SK-N-SH treated with all-trans-retinoic acid at 6 μM for 48 hours (cell line): ENCODE results near the gene SMIM20.
A peak's percentile ranks its signal among the peaks of the same experiment; 100 is the strongest.

ENCODE experiments used
- ATAC-seq: fragments of 200-7000 bp; cut with Tn5 transposase; 3 replicates; pipeline ENCODE4 v1.9.1; 2020; ENCODE audit warnings: mild to moderate bottlenecking, moderate library complexity
- ARNTL ChIP-seq: fragments of 450-650 bp; formaldehyde crosslinking; IDR thresholded peaks from 2 replicates; pipeline ENCODE4 v1.5.0; 2020; ENCODE audit warnings: low read depth, mild to moderate bottlenecking, moderate library complexity, borderline replicate concordance
- BACH2 ChIP-seq: fragments of 250-450 bp; sonication (Bioruptor Pico); IDR thresholded peaks from 2 replicates; pipeline ENCODE4 v1.9.0; 2021; ENCODE audit warnings: mild to moderate bottlenecking, borderline replicate concordance
- CREB5 ChIP-seq: fragments of 250-450 bp; sonication (Bioruptor Pico); IDR thresholded peaks from 2 replicates; pipeline ENCODE4 v1.5.1; 2020; ENCODE audit warnings: low read depth, mild to moderate bottlenecking, moderate library complexity
- CSDC2 ChIP-seq: fragments of 250-450 bp; sonication (Bioruptor Pico); IDR thresholded peaks from 2 replicates; pipeline ENCODE4 v1.5.0; 2020; ENCODE audit warnings: mild to moderate bottlenecking, moderate library complexity
- CSRNP3 ChIP-seq: fragments of 250-450 bp; sonication (Bioruptor Pico); IDR thresholded peaks from 2 replicates; pipeline ENCODE4 v1.5.1; 2021; ENCODE audit warnings: mild to moderate bottlenecking, moderate library complexity
- ESRRG ChIP-seq: fragments of 250-450 bp; sonication (Bioruptor Pico); IDR thresholded peaks from 2 replicates; pipeline ENCODE4 v1.6.1; 2021; ENCODE audit warnings: mild to moderate bottlenecking
- GLIS3 ChIP-seq: fragments of 250-450 bp; sonication (Bioruptor Pico); IDR thresholded peaks from 2 replicates; pipeline ENCODE4 v1.5.0; 2020; ENCODE audit warnings: mild to moderate bottlenecking, moderate library complexity
- ISL1 ChIP-seq: fragments of 250-450 bp; sonication (Bioruptor Pico); IDR thresholded peaks from 2 replicates; pipeline ENCODE4 v2.1.2; 2022; ENCODE audit warnings: mild to moderate bottlenecking, moderate library complexity
- OSR1 ChIP-seq: fragments of 250-450 bp; sonication (Bioruptor Pico); IDR thresholded peaks from 2 replicates; pipeline ENCODE4 v1.8.0; 2022; ENCODE audit warnings: moderate library complexity, mild to moderate bottlenecking, inconsistent platforms
- PATZ1 ChIP-seq: fragments of 250-450 bp; sonication (Bioruptor Pico); IDR thresholded peaks from 2 replicates; pipeline ENCODE4 v1.8.0; 2020; ENCODE audit warnings: mild to moderate bottlenecking, moderate library complexity, borderline replicate concordance
- POU6F1 ChIP-seq: fragments of 250-450 bp; sonication (Bioruptor Pico); IDR thresholded peaks from 2 replicates; pipeline ENCODE4 v1.8.0; 2021; ENCODE audit warnings: low read depth, mild to moderate bottlenecking, moderate library complexity, borderline replicate concordance
- PPARA ChIP-seq: fragments of 250-450 bp; sonication (Bioruptor Pico); IDR thresholded peaks from 2 replicates; pipeline ENCODE4 v1.5.0; 2020; ENCODE audit warnings: mild to moderate bottlenecking, borderline replicate concordance
- RARB ChIP-seq: fragments of 250-450 bp; sonication (Bioruptor Pico); IDR thresholded peaks from 2 replicates; pipeline ENCODE4 v1.8.0; 2021; ENCODE audit warnings: mild to moderate bottlenecking, moderate library complexity
- TCF4 ChIP-seq: fragments of 250-450 bp; sonication (Bioruptor Pico); IDR thresholded peaks from 2 replicates; pipeline ENCODE4 v1.8.0; 2021; ENCODE audit warnings: mild to moderate bottlenecking, moderate library complexity, borderline replicate concordance
- TSHZ2 ChIP-seq: fragments of 250-450 bp; sonication (Bioruptor Pico); IDR thresholded peaks from 2 replicates; pipeline ENCODE4 v1.5.0; 2020; ENCODE audit warnings: mild to moderate bottlenecking, moderate library complexity
- ZC3H10 ChIP-seq: fragments of 250-450 bp; sonication (Bioruptor Pico); IDR thresholded peaks from 2 replicates; pipeline ENCODE4 v1.5.1; 2021; ENCODE audit warnings: mild to moderate bottlenecking, moderate library complexity
- ZFP3 ChIP-seq: fragments of 250-450 bp; sonication (Bioruptor Pico); IDR thresholded peaks from 2 replicates; pipeline ENCODE4 v1.5.0; 2020; ENCODE audit warnings: mild to moderate bottlenecking, moderate library complexity
- ZFP30 ChIP-seq: fragments of 450-650 bp; formaldehyde crosslinking; IDR thresholded peaks from 2 replicates; pipeline ENCODE4 v1.5.0; 2022; ENCODE audit warnings: mild to moderate bottlenecking, moderate library complexity
- ZNF565 ChIP-seq: fragments of 450-650 bp; formaldehyde crosslinking; conservative IDR thresholded peaks from 2 replicates; pipeline ENCODE4 v1.5.0; 2020; ENCODE audit warnings: low read depth, mild to moderate bottlenecking, moderate library complexity
- ZNF70 ChIP-seq: fragments of 450-650 bp; formaldehyde crosslinking; IDR thresholded peaks from 2 replicates; pipeline ENCODE4 v1.5.0; 2020; ENCODE audit warnings: mild to moderate bottlenecking, moderate library complexity
- ZNF8 ChIP-seq: fragments of 450-650 bp; formaldehyde crosslinking; IDR thresholded peaks from 2 replicates; pipeline ENCODE4 v1.5.0; 2020; ENCODE audit warnings: mild to moderate bottlenecking, moderate library complexity

SMIM20 gene

GRCh38 chr4:25956260-25956659 is 42.2 kb downstream of the SMIM20 start:
- ATAC-seq = peak; percentile 59; the same call in 1 of the 3 replicates

GRCh38 chr4:25958110-25958509 is 44.1 kb downstream of the SMIM20 start:
- ATAC-seq = no peak
- no peak for TF ChIP-seq ZFP3 (CRISPR knock-in tag)
- no peak for TF ChIP-seq ZNF565 (CRISPR knock-in tag)
- TF ChIP-seq ESRRG (CRISPR knock-in tag) = no peak
- no peak for TF ChIP-seq ISL1
- TF ChIP-seq PATZ1 (CRISPR knock-in tag) = no peak
- no peak for TF ChIP-seq RARB (CRISPR knock-in tag)
- no peak for TF ChIP-seq ZNF70 (CRISPR knock-in tag)
- no peak for TF ChIP-seq ARNTL (CRISPR knock-in tag)
- no peak for TF ChIP-seq OSR1 (CRISPR knock-in tag)
- no peak for TF ChIP-seq TSHZ2 (CRISPR knock-in tag)
- TF ChIP-seq TCF4 (CRISPR knock-in tag) = no peak
- TF ChIP-seq CSDC2 = no peak
- no peak for TF ChIP-seq POU6F1
- no peak for TF ChIP-seq PPARA (CRISPR knock-in tag)
- no peak for TF ChIP-seq GLIS3 (CRISPR knock-in tag)
- TF ChIP-seq BACH2 (CRISPR knock-in tag) = no peak
- no peak for TF ChIP-seq CREB5 (CRISPR knock-in tag)
- no peak for TF ChIP-seq ZC3H10 (CRISPR knock-in tag)
- no peak for TF ChIP-seq ZFP30 (CRISPR knock-in tag)
- TF ChIP-seq ZNF8 (CRISPR knock-in tag) = no peak
- TF ChIP-seq, all 23 proteins: peak for 0

More at GRCh38 chr4:25956260-25956659, 42.2 kb downstream of the SMIM20 start:
- TF ChIP-seq ZNF70 (CRISPR knock-in tag) (no peak), OSR1 (CRISPR knock-in tag) (no peak), TSHZ2 (CRISPR knock-in tag) (peak; percentile 96), TCF4 (CRISPR knock-in tag) (peak; percentile 98)
- TF ChIP-seq, all 23 proteins: peak for 2

GRCh38 chr4:25962393-25962792 is 48.4 kb downstream of the SMIM20 start:
- ATAC-seq = no peak
- TF ChIP-seq ZNF70 (CRISPR knock-in tag) (no peak), BACH2 (CRISPR knock-in tag) (no peak), POU6F1 (no peak), GLIS3 (CRISPR knock-in tag) (no peak), TCF4 (CRISPR knock-in tag) (no peak), ZFP30 (CRISPR knock-in tag) (no peak), CSRNP3 (no peak), PPARA (CRISPR knock-in tag) (no peak), PATZ1 (CRISPR knock-in tag) (no peak), ZFP3 (CRISPR knock-in tag) (no peak)
